ENCODE data around the gene MAP7D1. TPM values are rescaled to one million over a fixed set of nuclear protein-coding genes. Genes with fewer than 3 reads are reported as not detected.
"Not testable (repeated sequence)": the region's sequence is repeated elsewhere in the genome, so short reads cannot be mapped to it uniquely, and the experiment has no call there.

Gene MAP7D1
- total RNA-seq, 1 experiment from 2014 or later, result 173 TPM

GRCh38 chr1:36225283-36225899, 69.4 kb downstream of the MAP7D1 start:
- ChIA-PET POLR2A (ENCODE audit: unreplicated experiment) (interaction anchor here (0.6 kb wide), 1 partner anchor 1465 kb away, joined by 6 read pairs; a partner anchor contains a TSS), CTCF (interaction anchor here (1.5 kb wide), 1 partner anchor 75 kb away, joined by 12 read pairs; no protein-coding TSS in a partner anchor)
- Histone ChIP-seq H3K27ac (peak overlapping the region; percentile 64; the same call in 1 of the 2 replicates), H3K9me2 (ENCODE audit: insufficient read depth) (no peaks in the 10 kb centered on the region), H3K79me2 (ENCODE audit: low read depth) (peaks cover 60% of the 10 kb centered on the region), H3K36me3 (ENCODE audit: low read depth) (peaks cover 25% of the 10 kb centered on the region), H3K27me3 (ENCODE audit: insufficient read depth, low read depth) (no peaks in the 10 kb centered on the region), H3K4me3 (peak overlapping the region; percentile 95), H3K4me2 (peak overlapping the region; percentile 96), H4K20me1 (ENCODE audit: insufficient read depth) (peaks cover 52% of the 10 kb centered on the region), H3K9me3 (ENCODE audit: insufficient read depth, low read depth) (no peaks in the 10 kb centered on the region), H3K4me1 (replicated peaks; ENCODE audit: insufficient read depth) (peaks cover 12% of the 10 kb centered on the region), H2AFZ (no peak overlapping the region), H3F3A (ENCODE audit: insufficient read depth, low read depth) (peaks cover 19% of the 10 kb centered on the region)
- TF ChIP-seq CTCF (conservative IDR thresholded peaks at IDR 0.05), result no peak
- no TSS peak for BruUV-seq (replicated peaks)
- intact Hi-C loops (cut with micrococcal nuclease; ENCODE audit: unreplicated experiment), result loop anchor here (2.0 kb wide), 1 partner anchor 59 kb away; no protein-coding TSS in a partner anchor
- no peak for DNase-seq

GRCh38 chr1:36230279-36230678, 74.3 kb downstream of the MAP7D1 start:
- DNase-seq; H3K27ac ChIP-seq; H3K27me3 ChIP-seq (ENCODE audit: insufficient read depth, low read depth); H3K9me2 ChIP-seq (ENCODE audit: insufficient read depth); H3K9me3 ChIP-seq (ENCODE audit: insufficient read depth, low read depth); H3K4me2 ChIP-seq; H2AFZ ChIP-seq; BruUV-seq (replicated peaks); intact Hi-C loops (cut with micrococcal nuclease; ENCODE audit: unreplicated experiment); H3K4me3 ChIP-seq; POLR2A ChIA-PET (ENCODE audit: unreplicated experiment); CTCF ChIA-PET: not testable (repeated sequence)
- H4K20me1 ChIP-seq (ENCODE audit: insufficient read depth), result peaks cover 93% of the 10 kb centered on the region
- peaks cover 44% of the 10 kb centered on the region for H3K36me3 ChIP-seq (ENCODE audit: low read depth)
- peaks cover 12% of the 10 kb centered on the region for H3K4me1 ChIP-seq (replicated peaks; ENCODE audit: insufficient read depth)
- H3F3A ChIP-seq (ENCODE audit: insufficient read depth, low read depth), result peaks cover 26% of the 10 kb centered on the region
- peaks cover 100% of the 10 kb centered on the region for H3K79me2 ChIP-seq (ENCODE audit: low read depth)

Other genes with a start within 250 kb of the MAP7D1 start
- gene AGO3, start 225.1 kb upstream of the MAP7D1 start, total RNA-seq (2021), result 47.5 and 50.1 TPM in 2 replicates
- 1.1 TPM in 1 of 2 replicates, not detected in the other for gene TEKT2, start 72.1 kb upstream of the MAP7D1 start, total RNA-seq (2021)
- 30.0 and 43.1 TPM in 2 replicates for gene ADPRS, start 67.3 kb upstream of the MAP7D1 start, total RNA-seq (2021)
- 0.20 and 0.28 TPM in 2 replicates for gene COL8A2, start 30.9 kb upstream of the MAP7D1 start, total RNA-seq (2021)
- 112 and 116 TPM in 2 replicates for gene TRAPPC3, start 6.7 kb upstream of the MAP7D1 start, total RNA-seq (2021)
- 83.2 and 143 TPM in 2 replicates for gene THRAP3, start 68.3 kb downstream of the MAP7D1 start, total RNA-seq (2021)
- 18.3 and 25.9 TPM in 2 replicates for gene SH3D21, start 150.2 kb downstream of the MAP7D1 start, total RNA-seq (2021)
- 12.4 and 20.5 TPM in 2 replicates for gene EVA1B, start 167.5 kb downstream of the MAP7D1 start, total RNA-seq (2021)
- gene STK40, start 229.8 kb downstream of the MAP7D1 start, total RNA-seq (2021), result 42.9 and 59.2 TPM in 2 replicates
- gene LSM10, start 241.7 kb downstream of the MAP7D1 start, total RNA-seq (2021), result 33.4 and 39.7 TPM in 2 replicates

All from PC-9 (cell line).